ENCODE measurements around the gene TSPAN10. TPM values are rescaled to one million over a fixed set of nuclear protein-coding genes. Genes with fewer than 3 reads are reported as not detected.

The TSPAN10 gene
- total RNA-seq, 1 experiment from 2014 or later, result 1.2 TPM

DNA sequence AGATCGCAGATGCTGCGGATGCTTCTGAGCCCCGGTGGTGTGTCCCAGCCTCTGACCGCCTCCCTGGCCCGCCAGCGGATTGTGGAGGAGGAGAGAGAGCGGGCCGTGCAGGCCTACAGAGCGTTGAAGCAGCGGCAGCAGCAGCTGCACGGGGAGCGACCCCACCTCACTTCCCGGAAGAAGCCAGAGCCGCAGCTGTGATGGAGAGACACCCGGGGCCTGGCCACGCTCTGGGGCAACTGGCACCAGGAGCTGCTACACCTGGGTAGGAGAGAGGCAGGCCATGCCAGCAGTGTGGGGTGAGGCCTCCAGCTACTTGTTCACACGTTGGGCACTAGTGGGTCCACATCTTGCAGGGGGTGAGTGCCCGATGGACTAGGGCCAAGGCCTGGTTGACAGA, 35.5 kb downstream of the TSPAN10 start:
- Histone ChIP-seq H3K9ac (ENCODE audit: extremely low read depth, insufficient read length, low read length) (no peak overlapping the region), H2BK20ac (ENCODE audit: low read depth, low read length, poor library complexity, severe bottlenecking) (no peak overlapping the region), H2BK12ac (ENCODE audit: insufficient read length, low read depth, low read length) (no peak overlapping the region), H3K14ac (ENCODE audit: insufficient read depth, low read length) (no peak overlapping the region), H3K4me2 (ENCODE audit: insufficient read depth, insufficient read length, low read length) (no peak overlapping the region), H2BK120ac (ENCODE audit: low read depth, low read length, poor library complexity, severe bottlenecking) (no peak overlapping the region), H4K8ac (replicated peaks; ENCODE audit: insufficient read length, low read depth, low read length) (no peak overlapping the region), H3K18ac (ENCODE audit: insufficient read length, low read depth, low read length) (no peak overlapping the region), H3K4me1 (ENCODE audit: insufficient read depth, low read length) (no peaks in the 10 kb centered on the region), H2BK15ac (ENCODE audit: low read depth, low read length) (no peak overlapping the region), H3K27me3 (ENCODE audit: insufficient read depth, low read length) (no peaks in the 10 kb centered on the region), H3K23me2 (ENCODE audit: insufficient read length, low read depth, low read length, poor library complexity, severe bottlenecking) (no peaks in the 10 kb centered on the region), H3K23ac (ENCODE audit: insufficient read length, low read depth, low read length) (no peak overlapping the region), H3K79me1 (ENCODE audit: insufficient read depth, low read depth, low read length, poor library complexity, severe bottlenecking) (peaks cover 10% of the 10 kb centered on the region), H2BK5ac (ENCODE audit: insufficient read length, low read length) (no peak overlapping the region), H2AK5ac (ENCODE audit: insufficient read length, low read length) (no peak overlapping the region), H3K9me3 (ENCODE audit: control insufficient read depth, low read depth, low read length) (no peaks in the 10 kb centered on the region), H4K5ac (ENCODE audit: insufficient read length, low read depth, low read length) (no peak overlapping the region), H3K56ac (ENCODE audit: insufficient read length, low read depth, low read length) (no peak overlapping the region), H3K4ac (ENCODE audit: low read depth, low read length) (no peak overlapping the region), H3T11ph (ENCODE audit: low read length) (no peak overlapping the region), H3K79me2 (ENCODE audit: insufficient read depth, low read length) (peaks cover 4% of the 10 kb centered on the region; the same call in 1 of the 2 replicates), H2AFZ (ENCODE audit: low read length) (no peak overlapping the region), H4K91ac (ENCODE audit: insufficient read length, low read depth, low read length) (no peak overlapping the region), H4K20me1 (ENCODE audit: control insufficient read depth, insufficient read depth, insufficient read length) (no peaks in the 10 kb centered on the region), H3K27ac (ENCODE audit: insufficient read length, low read depth, low read length) (no peak overlapping the region)
- no CpG with 5 or more reads among the region's 18 CpGs for WGBS (ENCODE audit: extremely low coverage, insufficient read length, low lambda C conversion rate)
- peaks cover 8 to 11% of the 10 kb centered on the region in 2 experiments for H3K4me1 Mint-ChIP-seq
- no peak overlapping the region for H3K4me3 Mint-ChIP-seq
- peaks cover 41 to 71% (median 68%) of the 10 kb centered on the region in 3 experiments; a peak in 6 of 7 replicates for H3K36me3 Mint-ChIP-seq (ENCODE audit: insufficient read depth in 1 of 3, low read depth in 3 of 3)
- TF ChIP-seq, protein P1, sequence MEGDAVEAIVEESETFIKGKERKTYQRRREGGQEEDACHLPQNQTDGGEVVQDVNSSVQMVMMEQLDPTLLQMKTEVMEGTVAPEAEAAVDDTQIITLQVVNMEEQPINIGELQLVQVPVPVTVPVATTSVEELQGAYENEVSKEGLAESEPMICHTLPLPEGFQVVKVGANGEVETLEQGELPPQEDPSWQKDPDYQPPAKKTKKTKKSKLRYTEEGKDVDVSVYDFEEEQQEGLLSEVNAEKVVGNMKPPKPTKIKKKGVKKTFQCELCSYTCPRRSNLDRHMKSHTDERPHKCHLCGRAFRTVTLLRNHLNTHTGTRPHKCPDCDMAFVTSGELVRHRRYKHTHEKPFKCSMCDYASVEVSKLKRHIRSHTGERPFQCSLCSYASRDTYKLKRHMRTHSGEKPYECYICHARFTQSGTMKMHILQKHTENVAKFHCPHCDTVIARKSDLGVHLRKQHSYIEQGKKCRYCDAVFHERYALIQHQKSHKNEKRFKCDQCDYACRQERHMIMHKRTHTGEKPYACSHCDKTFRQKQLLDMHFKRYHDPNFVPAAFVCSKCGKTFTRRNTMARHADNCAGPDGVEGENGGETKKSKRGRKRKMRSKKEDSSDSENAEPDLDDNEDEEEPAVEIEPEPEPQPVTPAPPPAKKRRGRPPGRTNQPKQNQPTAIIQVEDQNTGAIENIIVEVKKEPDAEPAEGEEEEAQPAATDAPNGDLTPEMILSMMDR (conservative IDR thresholded peaks at IDR 0.05), result no peak
- H3K9me3 Mint-ChIP-seq, result no peaks in the 10 kb centered on the region
- H3K27ac Mint-ChIP-seq, result no peak overlapping the region
- H3K27me3 Mint-ChIP-seq (ENCODE audit: low read depth), result no peaks in the 10 kb centered on the region; the same call in 1 of the 2 replicates
- no peak for DNase-seq

Data from H9 (cell line).